Cardiac muscle cell (in vitro differentiated cells and primary cell): ENCODE results near the gene SLC27A4. TPM values are rescaled to one million over a fixed set of nuclear protein-coding genes. Genes with fewer than 3 reads are reported as not detected.

Experiments used
- DNase-seq, 2 donors: peaks; one replicate each; pipeline versions ENCODE4 v3.0.0 to v3.0.0-alpha.2; 2010 to 2017; ENCODE audit warnings: low read depth in 1 of 2, low spot score in 1 of 2
- H3K27ac ChIP-seq: fragments of 200-600 bp; sonication (generic); 2 replicates; pipeline ENCODE4 v1.5.1; 2016
- H3K27me3 ChIP-seq: fragments of 200-600 bp; sonication (generic); 2 replicates; pipeline ENCODE4 v1.6.0; 2016; ENCODE audit warnings: control low read depth
- H3K36me3 ChIP-seq: fragments of 200-600 bp; sonication (generic); 2 replicates; pipeline ENCODE4 v1.5.1; 2016; ENCODE audit warnings: control low read depth
- H3K4me1 ChIP-seq: fragments of 200-600 bp; sonication (generic); 2 replicates; pipeline ENCODE4 v1.8.1; 2017; ENCODE audit warnings: low read depth, mild to moderate bottlenecking, mixed run types
- H3K4me3 ChIP-seq: fragments of 200-600 bp; sonication (generic); 2 replicates; pipeline ENCODE4 v1.5.1; 2016; ENCODE audit warnings: mild to moderate bottlenecking
- H3K9me3 ChIP-seq: fragments of 200-600 bp; sonication (generic); 2 replicates; pipeline ENCODE4 v1.5.1; 2017; ENCODE audit warnings: low read depth, mild to moderate bottlenecking, control low read depth
- CTCF ChIP-seq: IDR thresholded peaks from 2 replicates; pipeline ENCODE4 v1.5.1; 2012; ENCODE audit warnings: low read depth, mild to moderate bottlenecking, low read length
- polyA plus RNA-seq: library from polyadenylated mRNA; unstranded; fragments of >200 nt; fragmentation: Nextera tagmentation; extraction: Ambion mirVana; gene quantifications from 2 replicates; pipeline ENCODE4 v1.2.1, GENCODE V29; 2016
- total RNA-seq: library from RNA; depleted of rRNA; stranded (reverse); fragments of >200 nt; gene quantifications from 2 replicates; pipeline ENCODE4 v1.2.3, GENCODE V29; 2016

Gene SLC27A4
- 16.9 and 30.2 TPM in 2 replicates for total RNA-seq
- 17.8 TPM in 2 replicates for polyA plus RNA-seq

GRCh38 chr9:128339761-128340690, at the start of gene SLC27A4:
SLC27A4 (plus strand) TSS chr9:128340527; CDS start chr9:128343133, 2,606 bp downstream.
- peak; percentile 84 to 90 for DNase-seq
- no peak for TF ChIP-seq CTCF
- Histone ChIP-seq H3K27ac (no peak within 1 kb of the TSS), H3K4me3 (peak within 1 kb of the TSS; percentile 82), H3K36me3 (peaks cover 4% of the 10 kb centered on the region), H3K27me3 (no peaks in the 10 kb centered on the region), H3K4me1 (no peaks in the 10 kb centered on the region), H3K9me3 (no peaks in the 10 kb centered on the region)

GRCh38 chr9:128292009-128292408, 48.3 kb upstream of the SLC27A4 start:
- no peak for TF ChIP-seq CTCF
- no peak overlapping the region for H3K4me3 ChIP-seq
- H3K4me1 ChIP-seq, result no peaks in the 10 kb centered on the region
- no peaks in the 10 kb centered on the region for H3K27me3 ChIP-seq
- H3K9me3 ChIP-seq, result no peaks in the 10 kb centered on the region
- H3K27ac ChIP-seq, result no peak overlapping the region
- DNase-seq, result no peak
- no peaks in the 10 kb centered on the region for H3K36me3 ChIP-seq

GRCh38 chr9:128293091-128293490, 47.2 kb upstream of the SLC27A4 start:
- Histone ChIP-seq H3K9me3 (no peaks in the 10 kb centered on the region), H3K4me1 (no peaks in the 10 kb centered on the region), H3K27ac (no peak overlapping the region), H3K4me3 (no peak overlapping the region), H3K36me3 (no peaks in the 10 kb centered on the region), H3K27me3 (no peaks in the 10 kb centered on the region)
- no peak for DNase-seq
- no peak for TF ChIP-seq CTCF

GRCh38 chr9:128294142-128294541, 46.2 kb upstream of the SLC27A4 start:
- Histone ChIP-seq H3K27ac (no peak overlapping the region), H3K9me3 (no peaks in the 10 kb centered on the region), H3K36me3 (no peaks in the 10 kb centered on the region), H3K4me1 (no peaks in the 10 kb centered on the region), H3K27me3 (no peaks in the 10 kb centered on the region), H3K4me3 (no peak overlapping the region)
- DNase-seq, result no peak
- no peak for TF ChIP-seq CTCF

- Histone ChIP-seq H3K4me3 (no peak overlapping the region), H3K27ac (no peak overlapping the region)
Observed at GRCh38 chr9:128296340-128297220, 43.7 kb upstream of the SLC27A4 start.

More at GRCh38 chr9:128296340-128297220, 43.7 kb upstream of the SLC27A4 start:
- Histone ChIP-seq H3K9me3 (no peaks in the 10 kb centered on the region), H3K4me1 (no peaks in the 10 kb centered on the region), H3K27me3 (no peaks in the 10 kb centered on the region), H3K36me3 (no peaks in the 10 kb centered on the region)
- DNase-seq, result peak in 1 of 2 donors; percentile 43
- no peak for TF ChIP-seq CTCF
